Endothelial cell of umbilical vein (primary cell): ENCODE results near the gene LIPK. TPM values are rescaled to one million over a fixed set of nuclear protein-coding genes. Genes with fewer than 3 reads are reported as not detected.

Source experiments
- BruUV-seq: library from RNA; stranded (reverse); fragments of 400-500 nt; replicated peaks from 2 replicates; lab custom pipeline; 2021; lab: Mats Ljungman, UMichigan
- CTCF ChIA-PET: fragments of 300-600, 350-600 bp; sonication (Branson Sonifier 250); formaldehyde crosslinking; loops from one replicate; lab custom pipeline; 2021; ENCODE audit warnings: antibody characterized with exemption, inconsistent platforms; lab: Charles Lee
- POLR2A ChIA-PET: fragments of 300-600, 350-600 bp; sonication (Branson Sonifier 250); formaldehyde crosslinking; loops from one replicate; lab custom pipeline; 2021; ENCODE audit warnings: antibody characterized with exemption, inconsistent platforms; lab: Charles Lee
- DNase-seq: peaks from one replicate; pipeline ENCODE4 v3.0.0-alpha.2; 2011; ENCODE audit warnings: low read depth, low spot score
- FAIRE-seq: peaks from 2 replicates; lab custom pipeline; 2011; peaks lifted over from hg19 to GRCh38; lab: Jason Lieb, UNC
- H2AFZ ChIP-seq: 2 replicates; pipeline ENCODE4 v1.6.0; 2012; ENCODE audit warnings: low read depth, low read length, control low read depth, inconsistent platforms
- H3K27ac ChIP-seq: 2 replicates; pipeline ENCODE4 v1.5.1; 2011; ENCODE audit warnings: low read depth, mild to moderate bottlenecking, control low read depth, low read length, moderate library complexity; ENCODE audit not compliant: insufficient read depth
- H3K27me3 ChIP-seq, 2 experiments: 2 replicates each; pipeline versions ENCODE4 v1.6.0 to v1.6.1; 2011; ENCODE audit warnings: low read length in 2 of 2, mixed read lengths in 1 of 2; ENCODE audit not compliant: control insufficient read depth in 2 of 2, insufficient read depth in 2 of 2
- H3K36me3 ChIP-seq, 2 experiments: 2 replicates in 1 of 2; 3 replicates in 1 of 2; pipeline ENCODE4 v1.5.1; 2011; ENCODE audit warnings: low read length in 2 of 2, mild to moderate bottlenecking in 1 of 2, moderate library complexity in 1 of 2; ENCODE audit not compliant: control insufficient read depth in 2 of 2, insufficient read depth in 2 of 2; ENCODE audit errors: extremely low read depth in 1 of 2
- H3K4me1 ChIP-seq: 3 replicates; pipeline ENCODE4 v1.5.1; 2011; ENCODE audit warnings: mild to moderate bottlenecking, low read length; ENCODE audit not compliant: control insufficient read depth, insufficient read depth; ENCODE audit errors: extremely low read depth
- H3K4me2 ChIP-seq: 2 replicates; pipeline ENCODE4 v1.6.1; 2011; ENCODE audit warnings: low read length, control low read depth, mixed read lengths; ENCODE audit not compliant: insufficient read depth
- H3K4me3 ChIP-seq, 3 experiments: fragments of 200-600 bp in 1 of 3; sonication (generic), shearing (Covaris generic) in 1 of 3; replicated peaks in 1 of 3; 2 replicates each; pipeline ENCODE4 v1.5.1; 2011 to 2016; ENCODE audit warnings: control low read depth in 3 of 3, low read length in 3 of 3, mild to moderate bottlenecking in 2 of 3, inconsistent platforms in 1 of 3, low read depth in 1 of 3, moderate library complexity in 1 of 3; ENCODE audit not compliant: insufficient read depth in 1 of 3
- H3K79me2 ChIP-seq: 2 replicates; pipeline ENCODE4 v1.6.0; 2012; ENCODE audit warnings: low read length, inconsistent platforms; ENCODE audit not compliant: control insufficient read depth, insufficient read depth
- H3K9ac ChIP-seq: replicated peaks from 2 replicates; pipeline ENCODE3; 2011; ENCODE audit warnings: low read length, control low read depth; ENCODE audit not compliant: insufficient read depth; ENCODE audit errors: extremely low read depth
- H3K9me1 ChIP-seq: replicated peaks from 3 replicates; pipeline ENCODE4 v1.6.0; 2011; ENCODE audit warnings: mild to moderate bottlenecking, low read length; ENCODE audit not compliant: control insufficient read depth, insufficient read depth; ENCODE audit errors: extremely low read depth
- H3K9me3 ChIP-seq: replicated peaks from 2 replicates; pipeline ENCODE4 v1.5.1; 2012; ENCODE audit warnings: low read length, inconsistent platforms; ENCODE audit not compliant: control insufficient read depth, insufficient read depth
- H4K20me1 ChIP-seq: replicated peaks from 2 replicates; pipeline ENCODE3; 2011; ENCODE audit warnings: mild to moderate bottlenecking, low read length; ENCODE audit not compliant: control insufficient read depth, insufficient read depth; ENCODE audit errors: extremely low read depth
- CTCF ChIP-seq, 2 donors: IDR thresholded peaks; 1 replicate in 1 of 2; 2 replicates in 1 of 2; pipeline ENCODE4 v1.5.1; 2011; ENCODE audit warnings: low read length in 2 of 2, mild to moderate bottlenecking in 2 of 2, moderate library complexity in 2 of 2, control low read depth in 1 of 2, inconsistent platforms in 1 of 2, low read depth in 1 of 2; ENCODE audit not compliant: insufficient read depth in 1 of 2; ENCODE audit errors: extremely low read depth in 1 of 2
- EZH2 ChIP-seq: IDR thresholded peaks from 2 replicates; pipeline ENCODE4 v1.6.1; 2012; ENCODE audit warnings: borderline replicate concordance, low read depth, mild to moderate bottlenecking, moderate library complexity, low read length, inconsistent platforms; ENCODE audit not compliant: severe bottlenecking
- GATA2 ChIP-seq: IDR thresholded peaks from 2 replicates; pipeline ENCODE4 v1.7.0; 2011; ENCODE audit warnings: low read depth, mild to moderate bottlenecking, moderate library complexity, mixed read lengths, low read length; ENCODE audit not compliant: insufficient read length, insufficient read depth
- JUN ChIP-seq: IDR thresholded peaks from 2 replicates; pipeline ENCODE4 v1.6.1; 2011; ENCODE audit warnings: borderline replicate concordance, low read depth; ENCODE audit not compliant: insufficient read length, insufficient read depth
- MAX ChIP-seq: IDR thresholded peaks from 2 replicates; pipeline ENCODE4 v1.6.1; 2011; ENCODE audit not compliant: insufficient read depth, insufficient read length
- MYC ChIP-seq: IDR thresholded peaks from one replicate; pipeline ENCODE4 v1.6.1; 2011; ENCODE audit warnings: mild to moderate bottlenecking, low read depth, low read length
- POLR2A ChIP-seq: IDR thresholded peaks from 2 replicates; pipeline ENCODE4 v1.6.1; 2012; ENCODE audit warnings: low read depth, mild to moderate bottlenecking, control low read depth, low read length
- dilution Hi-C: fragments of 300-500 bp; cut with MboI; formaldehyde crosslinking; loops from one replicate; pipeline ENCODE4 v1.15.0; 2019; ENCODE audit warnings: low sequenced_read_pairs; ENCODE audit not compliant: extremely low pct_ligation_motif_present
- intact Hi-C: fragments of 100-400 bp; cut with micrococcal nuclease; formaldehyde crosslinking; loops from one replicate; pipeline ENCODE4 v1.10.0; 2022
- polyA plus RNA-seq, 4 experiments: library from polyadenylated mRNA; depleted of rRNA in 3 of 4; stranded (reverse) in 3 of 4; unstranded in 1 of 4; fragments of >200 nt; gene quantifications; 2 replicates each; pipeline versions ENCODE4 v1.2.1 to v1.2.3, GENCODE V29; 2011 to 2012; ENCODE audit warnings: missing spikeins in 1 of 4
- total RNA-seq: library from RNA; stranded (reverse); gene quantifications from 2 replicates; pipeline ENCODE4 v1.2.3, GENCODE V29; 2021

LIPK gene
- total and polyA plus RNA-seq, 2 donors (not counting 3 experiments of a cell fraction or from before 2014, with no cell fraction given): not detected

- Histone ChIP-seq H3K27me3 (no peaks in the 10 kb centered on the region), H4K20me1 (no peaks in the 10 kb centered on the region), H3K4me3 (no peak overlapping the region), H3K9me1 (no peaks in the 10 kb centered on the region), H3K9me3 (no peaks in the 10 kb centered on the region), H3K4me1 (peaks cover under 1% of the 10 kb centered on the region), H3K36me3 (no peaks in the 10 kb centered on the region), H3K4me2 (no peak overlapping the region), H2AFZ (no peak overlapping the region), H3K27ac (no peak overlapping the region), H3K79me2 (no peaks in the 10 kb centered on the region), H3K9ac (no peak overlapping the region)
- ChIA-PET CTCF (interaction anchor here (0.7 to 3.0 kb wide), 4 partner anchors 10 to 224 kb away, joined by 3 to 11 read pairs (median 8); partner anchors contain the start of gene RNLS), POLR2A (no interaction called here)
- dilution Hi-C loops (no loop called here), intact Hi-C loops (no loop called here)
- TF ChIP-seq MAX: no peak
- TF ChIP-seq JUN: no peak
- no peak for TF ChIP-seq GATA2
- TF ChIP-seq CTCF (IDR thresholded peaks at IDR 0.05; ENCODE audit: extremely low read depth in 1 of 2, insufficient read depth in 1 of 2, low read depth in 1 of 2, low read length in 2 of 2): no peak
- TF ChIP-seq MYC: no peak
- TF ChIP-seq POLR2A: no peak
- no peak for TF ChIP-seq EZH2
- FAIRE-seq: no peak
- DNase-seq: no peak
- BruUV-seq: no TSS peak
Observed at GRCh38 chr10:88788924-88789323, 82.9 kb downstream of the LIPK start.
